CD4-positive, alpha-beta T cell treated with Interleukin-1 beta for 1 hour (primary cell): Measurements from ENCODE around the gene CDC123.
"Not testable (repeated sequence)": the region's sequence is repeated elsewhere in the genome, so short reads cannot be mapped to it uniquely, and the experiment has no call there.

Source experiments
- DNase-seq, 2 donors: peaks; one replicate each; pipeline ENCODE4 v3.0.0-alpha.2; 2020 to 2022

Gene CDC123, protein sequence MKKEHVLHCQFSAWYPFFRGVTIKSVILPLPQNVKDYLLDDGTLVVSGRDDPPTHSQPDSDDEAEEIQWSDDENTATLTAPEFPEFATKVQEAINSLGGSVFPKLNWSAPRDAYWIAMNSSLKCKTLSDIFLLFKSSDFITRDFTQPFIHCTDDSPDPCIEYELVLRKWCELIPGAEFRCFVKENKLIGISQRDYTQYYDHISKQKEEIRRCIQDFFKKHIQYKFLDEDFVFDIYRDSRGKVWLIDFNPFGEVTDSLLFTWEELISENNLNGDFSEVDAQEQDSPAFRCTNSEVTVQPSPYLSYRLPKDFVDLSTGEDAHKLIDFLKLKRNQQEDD

DNA sequence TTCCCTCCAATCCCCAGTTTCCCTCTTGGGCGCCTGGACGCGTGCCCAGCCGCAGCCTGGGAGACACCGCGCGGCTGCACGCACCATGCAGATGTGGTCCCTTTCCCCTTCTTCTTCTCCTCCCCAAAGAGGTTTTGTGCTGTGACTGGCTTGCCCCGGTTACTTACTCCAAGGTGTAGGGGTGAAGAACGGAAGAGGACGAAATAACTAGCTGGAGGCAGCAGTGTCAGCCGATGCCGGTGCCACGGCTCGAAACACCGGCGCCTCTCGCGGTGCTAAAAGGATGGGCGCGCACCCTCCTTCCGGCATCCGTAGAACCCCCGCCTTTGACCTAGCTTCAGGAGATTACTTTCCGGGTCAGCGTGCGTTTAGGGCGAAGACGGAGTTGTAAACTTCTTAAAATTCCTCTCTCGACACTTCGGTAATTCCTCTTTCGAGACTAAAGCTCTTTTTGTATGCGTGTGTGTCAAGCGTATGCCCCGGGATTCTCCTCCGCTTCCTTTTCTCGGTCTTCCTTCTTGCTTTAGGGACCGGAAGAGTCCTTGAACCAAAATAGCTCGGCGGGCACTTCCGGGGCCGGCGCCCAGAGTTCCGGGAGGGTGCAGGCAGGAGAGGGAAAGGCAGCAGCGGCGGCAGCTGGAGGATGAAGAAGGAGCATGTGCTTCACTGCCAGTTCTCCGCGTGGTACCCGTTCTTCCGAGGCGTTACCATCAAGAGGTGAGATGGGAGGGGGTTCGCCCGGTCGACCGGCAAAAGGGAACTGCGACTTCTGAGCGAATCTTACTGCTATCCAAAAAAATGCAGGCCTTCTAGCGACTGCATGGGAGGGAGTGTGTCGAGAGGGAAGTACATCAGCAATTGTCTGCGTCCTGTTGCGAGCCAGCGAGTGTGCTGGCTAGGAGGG is at the start of gene CDC123, which contains the start of gene NUDT5:
CDC123 (plus strand) TSS at position 586 of the 904 bp plus-strand sequence; CDS start at position 644, 58 bp downstream.
NUDT5 (minus strand) TSS at position 289 of the 904 bp plus-strand sequence. CDS start 9,600 bp downstream, outside the sequence.
- peak; percentile 80 to 83 for DNase-seq

GRCh38 chr10:12150163-12150562 is 45.8 kb upstream of the CDC123 start:
- DNase-seq = no peak

- no peak for DNase-seq
These were observed 41.5 kb upstream of the CDC123 start for GRCh38 chr10:12154516-12154915.

DNA sequence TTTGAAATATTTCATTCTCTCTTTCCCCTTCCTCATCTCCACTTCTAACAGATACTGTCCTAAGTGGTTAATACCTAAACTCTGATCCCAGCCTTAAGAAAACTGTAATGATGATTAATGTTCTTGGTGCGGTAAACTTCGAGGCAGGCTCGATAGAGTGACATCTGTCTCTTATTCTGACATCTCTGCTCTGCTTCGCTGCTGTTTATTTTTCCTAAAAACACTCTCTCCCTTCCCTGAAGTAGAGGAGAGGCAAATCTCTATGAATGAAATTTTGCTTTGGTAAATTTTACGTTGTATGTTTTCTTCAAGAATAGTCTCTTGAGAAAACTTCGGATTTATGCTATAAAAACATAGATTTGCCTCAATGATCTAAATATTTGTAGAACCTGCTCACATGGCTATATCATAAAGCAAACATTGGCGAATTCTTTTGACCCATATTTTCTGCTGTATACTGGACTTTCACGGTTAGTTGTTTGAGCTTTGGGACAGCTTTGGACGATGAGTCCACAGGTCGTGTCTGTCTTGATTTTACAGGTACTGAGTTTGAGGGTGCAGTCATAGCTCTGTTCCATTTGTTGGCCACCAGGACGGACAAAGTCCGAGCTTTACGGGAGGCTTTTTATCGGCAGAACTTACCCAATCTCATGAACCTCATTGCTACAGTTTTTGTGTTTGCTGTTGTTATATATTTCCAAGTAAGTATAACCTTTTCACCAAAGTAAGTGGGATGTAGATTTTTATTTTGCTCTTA is 39.4 kb upstream of the CDC123 start:
- DNase-seq = no peak

- no peak for DNase-seq
These were observed 37.9 kb upstream of the CDC123 start for GRCh38 chr10:12158111-12158510.

DNA sequence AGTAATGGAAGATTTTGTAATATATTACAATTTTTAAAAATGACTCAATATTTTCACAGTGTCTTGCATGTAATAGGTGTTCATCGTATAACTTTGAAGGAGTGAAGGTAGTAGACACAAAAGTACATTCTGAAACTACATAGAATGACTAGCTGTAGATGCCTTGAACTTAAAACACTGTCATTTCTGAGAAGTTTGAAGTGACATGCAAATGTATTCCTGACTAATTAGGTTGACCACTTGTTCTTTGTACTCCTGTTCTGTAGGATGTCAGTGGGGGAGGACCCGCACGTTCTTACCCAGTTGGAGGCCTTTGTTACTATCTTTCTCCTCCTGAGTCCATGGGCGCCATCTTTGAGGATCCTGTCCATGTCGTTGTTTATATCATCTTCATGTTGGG is 35.3 kb upstream of the CDC123 start:
- DNase-seq = no peak

- no peak for DNase-seq
These were observed 33.1 kb upstream of the CDC123 start for GRCh38 chr10:12162927-12163326.

DNA sequence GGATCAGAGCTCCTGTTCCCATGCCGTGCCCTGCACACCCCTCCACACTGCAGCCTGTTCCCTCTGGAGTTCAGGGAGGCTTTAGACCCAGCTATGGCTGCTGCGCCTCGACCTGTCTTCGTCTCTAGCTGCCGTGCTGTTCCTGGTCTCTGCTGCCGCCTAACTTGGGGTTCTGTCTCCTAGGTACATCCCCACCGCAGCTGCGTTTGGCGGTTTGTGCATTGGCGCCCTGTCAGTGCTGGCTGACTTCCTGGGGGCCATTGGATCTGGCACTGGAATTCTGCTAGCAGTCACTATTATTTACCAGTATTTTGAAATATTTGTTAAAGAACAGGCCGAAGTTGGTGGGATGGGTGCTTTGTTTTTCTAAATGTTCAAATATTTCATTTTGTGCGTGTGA is 31.9 kb upstream of the CDC123 start:
- DNase-seq = no peak

GRCh38 chr10:12165036-12165435 is 31.0 kb upstream of the CDC123 start:
- no peak for DNase-seq

DNA sequence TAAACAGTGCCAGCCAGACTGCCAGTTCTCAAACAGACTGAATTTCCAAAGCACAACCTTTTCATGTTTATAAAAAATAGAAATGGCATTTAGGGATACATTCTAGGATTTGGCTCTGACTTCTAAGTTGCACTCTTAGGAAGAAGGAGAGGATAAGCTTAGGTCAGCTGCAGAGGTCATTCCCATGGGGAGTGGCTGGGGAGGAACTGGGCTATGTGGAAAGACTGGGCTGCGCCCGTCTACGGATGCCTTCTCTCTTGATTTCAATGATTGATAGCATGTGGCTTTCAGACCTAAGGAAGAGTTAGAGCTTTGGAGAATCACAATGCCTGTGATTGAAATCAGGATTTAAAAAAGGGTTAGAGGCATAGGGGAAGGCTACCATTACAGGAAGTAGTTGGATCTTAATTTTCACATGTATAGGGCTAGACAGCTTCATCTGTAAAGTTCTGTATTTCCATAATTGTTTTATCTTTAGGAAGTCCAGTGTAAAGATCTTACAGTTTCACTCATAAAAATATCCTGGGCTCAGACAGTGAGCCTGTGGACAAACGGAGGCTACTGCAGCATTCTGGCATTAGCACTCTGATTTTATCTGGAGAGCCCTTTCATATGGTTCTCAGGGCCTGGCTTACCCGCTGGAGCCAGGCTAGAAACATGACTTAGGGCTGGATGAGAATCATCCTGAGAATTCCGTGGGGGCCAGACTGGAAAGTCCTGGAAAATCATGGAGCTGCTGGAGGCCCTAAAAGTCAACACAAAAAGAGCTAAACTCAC is 29.8 kb upstream of the CDC123 start:
- DNase-seq = no peak

GRCh38 chr10:12171512-12171911 is 24.5 kb upstream of the CDC123 start:
- not testable (repeated sequence) for DNase-seq

- DNase-seq = no peak
These were observed 18.3 kb upstream of the CDC123 start for GRCh38 chr10:12177642-12178041.

GRCh38 chr10:12179606-12180170 is 16.3 kb upstream of the CDC123 start:
- DNase-seq = no peak

- no peak for DNase-seq
These were observed 15.6 kb upstream of the CDC123 start for GRCh38 chr10:12180221-12180974.

GRCh38 chr10:12181065-12181775 is 14.8 kb upstream of the CDC123 start:
- DNase-seq = peak; percentile 73 to 75

DNA sequence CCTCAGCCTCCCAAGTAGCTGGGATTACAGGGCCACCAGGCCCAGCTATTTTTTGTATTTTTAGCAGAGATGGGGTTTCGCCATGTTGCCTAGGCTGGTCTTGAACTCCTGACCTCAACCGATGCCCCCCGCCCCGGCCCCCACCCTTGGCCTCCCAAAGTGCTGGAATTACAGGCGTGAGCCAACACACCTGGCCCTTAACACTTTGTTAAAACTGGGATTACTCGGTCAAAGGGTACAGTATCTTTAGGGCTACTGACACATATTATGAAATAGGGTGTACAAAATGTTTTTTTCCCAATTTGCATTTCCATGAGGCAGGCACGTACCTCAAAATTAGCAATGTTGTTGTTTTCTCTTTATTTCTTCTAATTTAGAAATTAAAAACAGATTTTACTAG is 11.8 kb upstream of the CDC123 start:
- no peak for DNase-seq

- no peak for DNase-seq
These were observed 9.7 kb upstream of the CDC123 start for GRCh38 chr10:12186323-12186722.

- no peak for DNase-seq
These were observed 8.6 kb upstream of the CDC123 start for GRCh38 chr10:12187321-12187905.

GRCh38 chr10:12188656-12189055 is 7.3 kb upstream of the CDC123 start:
- no peak for DNase-seq

DNA sequence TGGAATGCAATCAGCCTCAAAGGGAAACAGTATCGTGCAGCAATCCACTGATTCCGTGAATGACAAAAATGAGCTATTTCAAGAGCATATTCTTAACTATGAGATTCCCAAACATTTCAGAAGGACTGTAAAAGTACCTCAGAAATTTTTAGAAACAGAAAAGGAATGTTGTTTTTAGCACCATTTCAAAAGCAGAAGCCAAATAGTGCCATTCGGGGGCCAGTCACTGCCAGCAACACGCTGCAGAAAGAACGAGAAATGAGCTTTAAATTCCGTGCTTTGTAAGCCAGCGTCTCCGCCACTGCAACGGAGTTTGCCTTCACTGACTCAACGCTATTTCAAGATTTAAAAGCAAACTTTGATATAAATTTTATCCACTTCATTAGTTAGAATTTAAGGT is 6.6 kb upstream of the CDC123 start:
- no peak for DNase-seq
